GM12878 (cell line): ENCODE results near the gene AKAP17A. TPM values are rescaled to one million over a fixed set of nuclear protein-coding genes. Genes with fewer than 3 reads are reported as not detected.

Source experiments
- ATAC-seq: fragments of 200-7000 bp; cut with Tn5 transposase; 3 replicates; pipeline ENCODE4 v1.9.1; 2020; ENCODE audit warnings: mild to moderate bottlenecking, moderate library complexity
- BruUV-seq: library from RNA; stranded (reverse); fragments of 400-500 nt; replicated peaks from 2 replicates; lab custom pipeline; 2021; lab: Mats Ljungman, UMichigan
- CTCF ChIA-PET: fragments of 300-600 bp; sonication (Branson Sonifier 250); formaldehyde crosslinking; extraction: SDS; loops from one replicate; lab custom pipeline; 2021; ENCODE audit warnings: inconsistent platforms; lab: Yijun Ruan, JAX
- POLR2A ChIA-PET: fragments of 350-600 bp; formaldehyde crosslinking; extraction: SDS; loops from one replicate; lab custom pipeline; 2021; ENCODE audit warnings: inconsistent platforms; lab: Charles Lee
- RAD21 ChIA-PET: fragments of 300-600 bp; sonication (Branson Sonifier 250); formaldehyde crosslinking; loops from one replicate; lab custom pipeline; 2023; ENCODE audit warnings: antibody characterized with exemption; ENCODE audit not compliant: unreplicated experiment; lab: Charles Lee
- SMC1A ChIA-PET: fragments of 300-600 bp; sonication (Branson Sonifier 250); formaldehyde crosslinking; loops from one replicate; lab custom pipeline; 2023; ENCODE audit not compliant: unreplicated experiment, uncharacterized antibody; lab: Charles Lee
- DNase-seq: peaks from one replicate; pipeline ENCODE4 v3.0.0-alpha.2; 2011; ENCODE audit warnings: low read depth, low spot score
- FAIRE-seq: peaks from 3 replicates; lab custom pipeline; 2011; peaks lifted over from hg19 to GRCh38; lab: Jason Lieb, UNC
- H2AFZ ChIP-seq: 2 replicates; pipeline ENCODE4 v1.6.0; 2011; ENCODE audit warnings: low read depth, low read length, control low read depth; ENCODE audit not compliant: control insufficient read depth
- H3K27ac ChIP-seq: 2 replicates; pipeline ENCODE4 v1.5.1; 2011; ENCODE audit warnings: control low read depth; ENCODE audit not compliant: control insufficient read depth, insufficient read depth
- H3K27me3 ChIP-seq, 2 experiments: replicated peaks in 1 of 2; 2 replicates each; pipeline versions ENCODE4 v1.6.0 to v1.6.1; 2011; ENCODE audit warnings: low read length in 1 of 2; ENCODE audit not compliant: control insufficient read depth in 2 of 2, insufficient read depth in 2 of 2
- H3K36me3 ChIP-seq, 2 experiments: 2 replicates each; pipeline ENCODE4 v1.5.1; 2011; ENCODE audit warnings: low read length in 1 of 2; ENCODE audit not compliant: control insufficient read depth in 2 of 2, insufficient read depth in 2 of 2
- H3K4me1 ChIP-seq: 2 replicates; pipeline ENCODE4 v1.6.1; 2011; ENCODE audit warnings: mild to moderate bottlenecking, low read length, moderate library complexity, mixed read lengths; ENCODE audit not compliant: control insufficient read depth, insufficient read depth
- H3K4me2 ChIP-seq: 2 replicates; pipeline ENCODE4 v1.6.0; 2011; ENCODE audit warnings: control low read depth; ENCODE audit not compliant: control insufficient read depth, insufficient read depth
- H3K4me3 ChIP-seq: fragments of 200-600 bp; sonication (generic); 2 replicates; pipeline ENCODE4 v1.5.1; 2016
- H3K79me2 ChIP-seq: 2 replicates; pipeline ENCODE4 v1.6.0; 2011; ENCODE audit warnings: low read length; ENCODE audit not compliant: control insufficient read depth, insufficient read depth
- H3K9ac ChIP-seq: 2 replicates; pipeline ENCODE4 v1.8.0; 2011; ENCODE audit warnings: low read length, control low read depth, mixed read lengths; ENCODE audit not compliant: control insufficient read depth, insufficient read depth
- H3K9me3 ChIP-seq: replicated peaks from 3 replicates; pipeline ENCODE4 v1.5.1; 2011; ENCODE audit warnings: mild to moderate bottlenecking, low read length; ENCODE audit not compliant: control insufficient read depth, insufficient read depth
- H4K20me1 ChIP-seq: 2 replicates; pipeline ENCODE4 v1.6.0; 2011; ENCODE audit not compliant: control insufficient read depth, insufficient read depth
- MYC ChIP-seq: IDR thresholded peaks from 2 replicates; pipeline ENCODE4 v1.6.1; 2011; ENCODE audit warnings: mild to moderate bottlenecking, low read length, moderate library complexity, inconsistent platforms; ENCODE audit not compliant: insufficient read depth, insufficient replicate concordance, insufficient read length, severe bottlenecking
- PAX5 ChIP-seq: IDR thresholded peaks from 2 replicates; pipeline ENCODE4 v1.6.1; 2011; ENCODE audit warnings: low read depth, low read length, borderline replicate concordance
- POLR2AphosphoS5 ChIP-seq: IDR thresholded peaks from 2 replicates; pipeline ENCODE4 v1.6.1; 2011; ENCODE audit warnings: mild to moderate bottlenecking, low read length, inconsistent platforms
- RCOR1 ChIP-seq: conservative IDR thresholded peaks from 2 replicates; pipeline ENCODE4 v1.6.1; 2012; ENCODE audit warnings: low read depth, low read length, improper control_type of control experiment
- TCF3 ChIP-seq: IDR thresholded peaks from 2 replicates; pipeline ENCODE4 v1.6.1; 2012; ENCODE audit warnings: low read depth, mild to moderate bottlenecking, low read length, borderline replicate concordance; ENCODE audit not compliant: insufficient read depth
- WGBS: methylation state at CpG from one replicate; pipeline ENCODE4 v1.1.6; 2016; ENCODE audit warnings: low lambda C conversion rate; ENCODE audit not compliant: insufficient replicate concordance, insufficient coverage; ENCODE audit errors: missing lambda C conversion rate; 5-methylcytosine and 5-hydroxymethylcytosine counted together
- in situ Hi-C: fragments of 300-500 bp; cut with MboI; formaldehyde crosslinking; loops from 9 replicates; pipeline ENCODE4 v1.14.3; 2018; ENCODE audit warnings: mixed read lengths
- intact Hi-C: fragments of 100-400 bp; cut with micrococcal nuclease; formaldehyde crosslinking; loops from one replicate; pipeline ENCODE4 v1.14.2; 2022; ENCODE audit not compliant: unreplicated experiment
- polyA plus RNA-seq, 11 experiments: library from polyadenylated mRNA; depleted of rRNA in 4 of 11; unstranded in 6 of 11; stranded (reverse) in 5 of 11; fragments of >200 nt; fragmentation: Nextera tagmentation in 4 of 11; fragmentation: Illumina TruSeq in 1 of 11; extraction: Ambion mirVana in 4 of 11; extraction: Trizol in 1 of 11; gene quantifications; 1 replicate in 1 of 11; 2 replicates in 10 of 11; pipeline versions ENCODE4 v1.2.1 to v1.2.3, GENCODE V29; 2011 to 2016; ENCODE audit warnings: inconsistent platforms in 2 of 11, missing spikeins in 2 of 11, low read depth in 1 of 11
- total RNA-seq, 4 experiments: library from RNA; depleted of rRNA in 3 of 4; stranded (reverse); fragments of >200 nt in 3 of 4; fragmentation: Illumina TruSeq in 1 of 4; extraction: Trizol in 1 of 4; gene quantifications; 2 replicates each; pipeline versions ENCODE4 v1.2.1 to v1.2.3, GENCODE V29; 2013 to 2021
- TF ChIP-seq, protein P1 (sequence below): fragments of 450-650 bp; IDR thresholded peaks from 2 replicates; pipeline ENCODE4 v1.6.1; 2016; ENCODE audit warnings: mild to moderate bottlenecking, moderate library complexity, borderline replicate concordance

Gene AKAP17A
- total and polyA plus RNA-seq, 10 of the 15 experiments (the other 5 are each of a cell fraction or from before 2014, with no cell fraction given) = 3.0 to 55.8 (median 25.5) TPM

DNA sequence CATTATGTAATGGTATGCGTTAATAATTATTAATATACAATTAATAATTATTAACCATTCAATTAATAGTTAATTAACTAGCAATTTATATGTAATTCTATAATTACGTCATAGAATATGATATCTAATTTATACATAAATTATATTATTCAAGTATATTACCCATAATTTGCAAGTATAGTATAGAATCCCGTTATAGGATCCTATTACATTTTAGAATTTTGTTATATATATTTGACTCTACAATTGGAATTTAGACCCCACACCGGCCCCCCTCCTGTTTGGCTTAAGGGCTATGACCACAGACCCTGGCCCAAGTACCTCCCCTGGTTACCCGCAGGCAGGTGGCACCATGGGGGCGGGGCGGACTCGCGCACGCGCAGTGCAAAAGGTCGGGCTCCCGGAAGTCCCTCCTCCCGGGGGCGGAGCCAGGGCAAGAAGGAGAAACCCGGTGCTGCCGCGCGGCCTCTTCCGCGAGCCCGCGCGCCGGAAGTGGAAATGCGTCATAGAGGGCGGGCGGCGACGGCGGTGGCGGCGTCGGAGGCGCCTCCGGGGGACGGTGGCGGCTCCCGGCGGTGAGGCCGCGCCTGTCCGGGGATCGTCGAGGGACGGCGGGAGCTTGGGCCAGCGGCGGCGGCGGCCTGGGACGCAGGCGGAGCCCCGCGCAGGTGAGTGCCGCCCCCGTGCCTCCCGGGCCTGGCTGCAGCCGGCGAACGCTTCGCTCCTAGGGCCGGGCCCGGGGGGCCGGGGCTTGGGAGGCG is at the start of gene AKAP17A (continued):
- TF ChIP-seq, protein P1, sequence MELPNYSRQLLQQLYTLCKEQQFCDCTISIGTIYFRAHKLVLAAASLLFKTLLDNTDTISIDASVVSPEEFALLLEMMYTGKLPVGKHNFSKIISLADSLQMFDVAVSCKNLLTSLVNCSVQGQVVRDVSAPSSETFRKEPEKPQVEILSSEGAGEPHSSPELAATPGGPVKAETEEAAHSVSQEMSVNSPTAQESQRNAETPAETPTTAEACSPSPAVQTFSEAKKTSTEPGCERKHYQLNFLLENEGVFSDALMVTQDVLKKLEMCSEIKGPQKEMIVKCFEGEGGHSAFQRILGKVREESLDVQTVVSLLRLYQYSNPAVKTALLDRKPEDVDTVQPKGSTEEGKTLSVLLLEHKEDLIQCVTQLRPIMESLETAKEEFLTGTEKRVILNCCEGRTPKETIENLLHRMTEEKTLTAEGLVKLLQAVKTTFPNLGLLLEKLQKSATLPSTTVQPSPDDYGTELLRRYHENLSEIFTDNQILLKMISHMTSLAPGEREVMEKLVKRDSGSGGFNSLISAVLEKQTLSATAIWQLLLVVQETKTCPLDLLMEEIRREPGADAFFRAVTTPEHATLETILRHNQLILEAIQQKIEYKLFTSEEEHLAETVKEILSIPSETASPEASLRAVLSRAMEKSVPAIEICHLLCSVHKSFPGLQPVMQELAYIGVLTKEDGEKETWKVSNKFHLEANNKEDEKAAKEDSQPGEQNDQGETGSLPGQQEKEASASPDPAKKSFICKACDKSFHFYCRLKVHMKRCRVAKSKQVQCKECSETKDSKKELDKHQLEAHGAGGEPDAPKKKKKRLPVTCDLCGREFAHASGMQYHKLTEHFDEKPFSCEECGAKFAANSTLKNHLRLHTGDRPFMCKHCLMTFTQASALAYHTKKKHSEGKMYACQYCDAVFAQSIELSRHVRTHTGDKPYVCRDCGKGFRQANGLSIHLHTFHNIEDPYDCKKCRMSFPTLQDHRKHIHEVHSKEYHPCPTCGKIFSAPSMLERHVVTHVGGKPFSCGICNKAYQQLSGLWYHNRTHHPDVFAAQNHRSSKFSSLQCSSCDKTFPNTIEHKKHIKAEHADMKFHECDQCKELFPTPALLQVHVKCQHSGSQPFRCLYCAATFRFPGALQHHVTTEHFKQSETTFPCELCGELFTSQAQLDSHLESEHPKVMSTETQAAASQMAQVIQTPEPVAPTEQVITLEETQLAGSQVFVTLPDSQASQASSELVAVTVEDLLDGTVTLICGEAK = peak; percentile 89
- TF ChIP-seq, all 136 proteins: peak for 51

DNA sequence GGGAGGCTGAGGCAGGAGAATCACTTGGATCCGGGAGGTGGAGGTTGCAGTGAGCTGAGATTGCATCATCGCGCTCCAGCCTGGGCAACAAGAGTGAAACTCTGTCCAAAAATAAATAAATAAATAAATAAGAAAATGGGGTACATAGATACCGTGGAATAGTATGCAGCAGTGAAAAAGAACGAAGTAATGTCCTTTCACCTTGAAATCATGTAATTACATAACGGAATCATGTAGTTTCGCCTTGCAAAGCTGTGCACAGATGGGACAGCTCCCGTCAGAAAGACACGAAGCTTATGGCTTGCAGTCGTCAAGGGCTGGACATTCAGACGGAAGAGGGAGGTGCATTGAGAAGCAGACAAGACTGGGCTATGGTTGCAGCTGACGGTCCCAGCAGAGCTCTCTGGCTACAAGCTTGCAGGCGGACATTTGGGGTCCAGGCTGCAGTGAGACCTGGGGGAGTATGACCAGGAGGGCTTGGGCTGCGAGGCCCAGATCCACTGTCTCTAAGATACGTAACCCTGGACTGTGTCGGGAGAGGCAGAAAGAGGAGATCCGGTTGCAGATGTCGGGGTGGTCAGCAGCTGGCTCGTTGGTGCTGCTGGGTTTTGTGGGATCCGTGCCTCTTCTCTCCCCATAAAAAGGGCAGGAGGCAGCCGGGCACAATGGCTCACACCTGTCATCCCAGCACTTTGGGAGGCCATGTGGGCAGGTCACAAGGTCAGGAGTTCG is 48.2 kb upstream of the AKAP17A start:
- no peaks in the 10 kb centered on the region for H3K4me1 ChIP-seq
- no peak overlapping the region for H3K4me3 ChIP-seq
- intact Hi-C loops (no loop called here), in situ Hi-C loops (no loop called here)
- no TSS peak for BruUV-seq
- CTCF ChIA-PET = no interaction called here
- no peaks in the 10 kb centered on the region for H3K27me3 ChIP-seq
- RAD21 ChIA-PET = no interaction called here
- FAIRE-seq = no peak
- 83% methylated on average over 22 of the region's 22 CpGs for WGBS
- POLR2A ChIA-PET = no interaction called here
- no peak overlapping the region for H3K27ac ChIP-seq
- H3K4me2 ChIP-seq = no peak overlapping the region
- no peaks in the 10 kb centered on the region for H3K79me2 ChIP-seq
- no peak overlapping the region for H2AFZ ChIP-seq
- no peak for ATAC-seq
- DNase-seq = no peak
- SMC1A ChIA-PET = no interaction called here
- H4K20me1 ChIP-seq = no peaks in the 10 kb centered on the region
- no peak overlapping the region for H3K9ac ChIP-seq
- H3K9me3 ChIP-seq = no peaks in the 10 kb centered on the region; the same call in 2 of the 3 replicates
- H3K36me3 ChIP-seq = no peaks in the 10 kb centered on the region
- TF ChIP-seq POLR2AphosphoS5 = no peak
- TF ChIP-seq RCOR1 = no peak
- TF ChIP-seq TCF3 = no peak
- TF ChIP-seq PAX5 = no peak
- no peak for TF ChIP-seq MYC
- TF ChIP-seq, all 136 proteins: peak for 0
